CD4-positive, alpha-beta T cell (primary cell): Measurements from ENCODE around the gene DVL1. TPM values are rescaled to one million over a fixed set of nuclear protein-coding genes. Genes with fewer than 3 reads are reported as not detected.
"Not testable (repeated sequence)": the region's sequence is repeated elsewhere in the genome, so short reads cannot be mapped to it uniquely, and the experiment has no call there.

Experiments
- ATAC-seq: fragments of 200-7000 bp; cut with Tn5 transposase; one replicate; pipeline ENCODE4 v1.10.0; 2022; ENCODE audit warnings: mild to moderate bottlenecking; ENCODE audit not compliant: poor library complexity
- CTCF ChIA-PET: fragments of 350-600 bp; sonication (Branson Sonifier 250); formaldehyde crosslinking; loops from one replicate; lab custom pipeline; 2021; ENCODE audit warnings: antibody characterized with exemption, inconsistent platforms; lab: Charles Lee
- POLR2A ChIA-PET: fragments of 350-600 bp; sonication (Branson Sonifier 250); formaldehyde crosslinking; loops from one replicate; lab custom pipeline; 2021; ENCODE audit warnings: antibody characterized with exemption, inconsistent platforms; lab: Charles Lee
- DNase-seq, 14 experiments: peaks; one replicate each; pipeline ENCODE4 v3.0.0-alpha.2; 2013 to 2020; ENCODE audit warnings: mixed read lengths in 2 of 14
- H3K27ac ChIP-seq, 2 donors: one replicate each; pipeline versions ENCODE4 v1.5.1 to v1.7.0; 2013; ENCODE audit warnings: low read length in 2 of 2, low read depth in 1 of 2, mild to moderate bottlenecking in 1 of 2
- H3K27me3 ChIP-seq, 2 experiments: 1 replicate in 1 of 2; 2 replicates in 1 of 2; pipeline versions ENCODE4 v1.6.1 to v1.7.0; 2013; ENCODE audit warnings: low read length in 2 of 2, control low read depth in 1 of 2, mild to moderate bottlenecking in 1 of 2, moderate library complexity in 1 of 2; ENCODE audit not compliant: insufficient read depth in 2 of 2, control insufficient read depth in 1 of 2
- H3K36me3 ChIP-seq: one replicate; pipeline ENCODE4 v1.6.1; 2013; ENCODE audit warnings: low read length, control low read depth; ENCODE audit not compliant: insufficient read depth
- H3K4me1 ChIP-seq: one replicate; pipeline ENCODE4 v1.6.1; 2013; ENCODE audit warnings: low read length, control low read depth; ENCODE audit not compliant: insufficient read depth
- H3K4me3 ChIP-seq: one replicate; pipeline ENCODE4 v1.5.1; 2013; ENCODE audit warnings: mild to moderate bottlenecking, low read length, moderate library complexity
- H3K9me3 ChIP-seq, 2 experiments: 1 replicate in 1 of 2; 2 replicates in 1 of 2; pipeline versions ENCODE4 v1.6.1 to v1.7.0; 2013; ENCODE audit warnings: low read length in 2 of 2, mild to moderate bottlenecking in 2 of 2, control low read depth in 1 of 2, moderate library complexity in 1 of 2; ENCODE audit not compliant: control insufficient read depth in 1 of 2, insufficient read depth in 1 of 2
- H3K27ac Mint-ChIP-seq: one replicate; pipeline ENCODE4 v1.8.0; 2020; ENCODE audit warnings: mixed read lengths
- H3K27me3 Mint-ChIP-seq: one replicate; pipeline ENCODE4 v1.8.0; 2021; ENCODE audit warnings: mixed read lengths
- H3K36me3 Mint-ChIP-seq: one replicate; pipeline ENCODE4 v1.8.0; 2021; ENCODE audit warnings: low read depth, mixed read lengths
- H3K4me1 Mint-ChIP-seq: one replicate; pipeline ENCODE4 v1.8.0; 2021; ENCODE audit warnings: low read depth, mixed read lengths
- H3K4me3 Mint-ChIP-seq: one replicate; pipeline ENCODE4 v1.8.0; 2020; ENCODE audit warnings: mild to moderate bottlenecking, mixed read lengths
- H3K9me3 Mint-ChIP-seq: one replicate; pipeline ENCODE4 v1.8.0; 2020; ENCODE audit warnings: mixed read lengths
- CTCF ChIP-seq: fragments of 200-600 bp; IDR thresholded peaks from one replicate; pipeline ENCODE4 v1.8.0; 2022; ENCODE audit warnings: antibody characterized with exemption, mild to moderate bottlenecking
- intact Hi-C, 2 experiments: fragments of 100-400 bp; cut with DNase I in 1 of 2; cut with micrococcal nuclease in 1 of 2; formaldehyde crosslinking; loops; one replicate each; pipeline versions ENCODE4 v1.15.1 to v1.9.0; 2023 to 2025; cut with DNase I, micrococcal nuclease
- total RNA-seq, 174 experiments: library from RNA in 2 of 174; stranded (reverse) in 2 of 174; gene quantifications; one replicate each; pipeline ENCODE4 v1.2.3 and lab custom pipeline; 2021 to 2026

The DVL1 gene
- total RNA-seq, 2 experiments from 2014 or later: 44.9 to 45.5 TPM

DNA sequence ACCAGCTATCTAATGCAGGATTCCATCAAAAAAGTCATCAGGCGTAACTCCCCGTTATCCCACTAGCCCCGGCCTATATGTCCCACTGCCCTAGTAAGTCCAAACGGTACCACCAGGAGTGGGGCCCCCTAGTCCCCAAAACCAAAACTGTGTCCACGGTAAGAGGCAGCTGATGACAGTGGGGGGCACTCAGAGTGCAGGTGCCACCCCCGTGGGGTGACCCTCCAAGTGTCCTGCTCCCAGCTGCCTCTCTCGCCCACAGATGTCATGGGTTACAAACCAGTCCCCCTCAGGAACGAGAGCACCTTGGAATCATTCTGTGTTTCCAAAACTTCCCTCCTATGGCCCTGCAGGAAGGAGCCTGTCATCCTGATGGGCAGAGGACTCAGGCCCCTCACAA, 36.7 kb upstream of the DVL1 start:
- no peak for TF ChIP-seq CTCF
- no peaks in the 10 kb centered on the region for H3K4me1 ChIP-seq
- intact Hi-C loops: no loop called here
- no peak for ATAC-seq
- no peak for DNase-seq
- no peak overlapping the region for H3K27ac ChIP-seq
- Mint-ChIP-seq H3K9me3 (no peaks in the 10 kb centered on the region), H3K36me3 (peaks cover 51% of the 10 kb centered on the region), H3K4me1 (no peaks in the 10 kb centered on the region), H3K27ac (no peak overlapping the region), H3K4me3 (no peak overlapping the region), H3K27me3 (no peaks in the 10 kb centered on the region)
- no peaks in the 10 kb centered on the region for H3K27me3 ChIP-seq
- H3K9me3 ChIP-seq: no peaks in the 10 kb centered on the region
- POLR2A ChIA-PET: interaction anchor here (1.5 to 2.0 kb wide), 2 partner anchors 11 to 13 kb away, joined by 5 to 6 read pairs; partner anchors contain the start of genes AURKAIP1 and CCNL2
- no peak overlapping the region for H3K4me3 ChIP-seq
- CTCF ChIA-PET: no interaction called here
- H3K36me3 ChIP-seq: peaks cover 58% of the 10 kb centered on the region

- H3K9me3 ChIP-seq, H3K9me3 Mint-ChIP-seq, H3K27me3 Mint-ChIP-seq, H3K27ac Mint-ChIP-seq, CTCF ChIA-PET, H3K4me3 ChIP-seq, H3K27me3 ChIP-seq, ATAC-seq, H3K27ac ChIP-seq, DNase-seq, H3K4me3 Mint-ChIP-seq, H3K4me1 Mint-ChIP-seq, intact Hi-C loops, H3K4me1 ChIP-seq: not testable (repeated sequence)
- peaks cover 46% of the 10 kb centered on the region for H3K36me3 Mint-ChIP-seq
- peaks cover 52% of the 10 kb centered on the region for H3K36me3 ChIP-seq
- POLR2A ChIA-PET: interaction anchor here (1.3 to 2.0 kb wide), 3 partner anchors 10 to 14 kb away, joined by 3 to 6 read pairs (median 5); partner anchors contain the start of genes AURKAIP1 and CCNL2
Measured at GRCh38 chr1:1385339-1385738, 36.1 kb upstream of the DVL1 start.

GRCh38 chr1:1381294-1381693, 32.1 kb upstream of the DVL1 start:
- POLR2A ChIA-PET: interaction anchor here (0.6 kb wide), 1 partner anchor 40 kb away, joined by 4 read pairs; the partner anchor contains the start of gene ANKRD65
- CTCF ChIA-PET: no interaction called here

More at GRCh38 chr1:1381294-1381693, 32.1 kb upstream of the DVL1 start:
- ATAC-seq: no peak
- H3K4me1 Mint-ChIP-seq: no peaks in the 10 kb centered on the region
- peaks cover 7% of the 10 kb centered on the region for H3K36me3 Mint-ChIP-seq
- no peak overlapping the region for H3K27ac Mint-ChIP-seq
- Histone ChIP-seq H3K27ac (no peak overlapping the region), H3K4me3 (no peak overlapping the region), H3K27me3 (no peaks in the 10 kb centered on the region), H3K4me1 (peaks cover under 1% of the 10 kb centered on the region), H3K9me3 (no peaks in the 10 kb centered on the region), H3K36me3 (peaks cover 12% of the 10 kb centered on the region)
- no peaks in the 10 kb centered on the region for H3K9me3 Mint-ChIP-seq
- no peak for DNase-seq
- no peak for TF ChIP-seq CTCF
- intact Hi-C loops: no loop called here
- no peak overlapping the region for H3K4me3 Mint-ChIP-seq
- H3K27me3 Mint-ChIP-seq: no peaks in the 10 kb centered on the region
